Aorta (tissue), 5 donors: ENCODE data around the gene TBC1D22A. TPM values are rescaled to one million over a fixed set of nuclear protein-coding genes. Genes with fewer than 3 reads are reported as not detected.

Experiments used
- ATAC-seq: fragments of 200-7000 bp; cut with Tn5 transposase; one replicate; pipeline ENCODE4 v1.9.1; 2022; ENCODE audit warnings: moderate library complexity; ENCODE audit not compliant: low FRiP score
- DNase-seq, 2 donors: peaks; one replicate each; pipeline ENCODE4 v3.0.0-alpha.2; 2020
- H3K27ac ChIP-seq, 2 donors: one replicate each; pipeline ENCODE4 v1.5.1; 2013; ENCODE audit warnings: low read length in 2 of 2, mild to moderate bottlenecking in 2 of 2, moderate library complexity in 2 of 2, control low read depth in 1 of 2, inconsistent platforms in 1 of 2, low read depth in 1 of 2
- H3K27me3 ChIP-seq, 2 donors: one replicate each; pipeline ENCODE4 v1.6.1; 2013; ENCODE audit warnings: control low read depth in 1 of 2, low read length in 1 of 2, mild to moderate bottlenecking in 1 of 2, moderate library complexity in 1 of 2; ENCODE audit not compliant: insufficient read depth in 2 of 2, control insufficient read depth in 1 of 2
- H3K36me3 ChIP-seq, 2 donors: one replicate each; pipeline ENCODE4 v1.6.1; 2013; ENCODE audit warnings: control low read depth in 1 of 2, low read length in 1 of 2, mild to moderate bottlenecking in 1 of 2; ENCODE audit not compliant: insufficient read depth in 2 of 2, control insufficient read depth in 1 of 2
- H3K4me1 ChIP-seq, 2 donors: one replicate each; pipeline ENCODE4 v1.6.1; 2013; ENCODE audit warnings: low read length in 2 of 2, control low read depth in 1 of 2, mild to moderate bottlenecking in 1 of 2, moderate library complexity in 1 of 2; ENCODE audit not compliant: insufficient read depth in 2 of 2, control insufficient read depth in 1 of 2
- H3K4me3 ChIP-seq, 2 donors: one replicate each; pipeline ENCODE4 v1.5.1; 2013; ENCODE audit warnings: low read length in 2 of 2, control low read depth in 1 of 2, mild to moderate bottlenecking in 1 of 2
- H3K9me3 ChIP-seq: one replicate; pipeline ENCODE4 v1.6.1; 2013; ENCODE audit warnings: mild to moderate bottlenecking, low read length; ENCODE audit not compliant: control insufficient read depth
- WGBS, 2 donors: extraction: QIAGEN DNeasy Blood & Tissue Kit; methylation state at CpG; one replicate each; pipeline ENCODE4 v1.1.7; 2013; 5-methylcytosine and 5-hydroxymethylcytosine counted together
- intact Hi-C, 2 donors: fragments of 100-400 bp; cut with DNase I; formaldehyde crosslinking; loops; one replicate each; pipeline versions ENCODE4 v1.14.2 to v1.15.0; 2022
- polyA plus RNA-seq, 2 donors: library from polyadenylated mRNA; stranded (reverse); fragments of 200-250 nt; gene quantifications; one replicate each; pipeline ENCODE4 v1.2.3, GENCODE V29; 2013
- total RNA-seq, 2 donors: library from RNA; stranded (reverse); fragmentation: NEBNext Ultra II Directional; extraction: Animal tissue kit (Norgen Biotek cat#: 25700); gene quantifications; one replicate each; pipeline ENCODE4 v1.2.1, GENCODE V29; 2021
- donor health status: healthy with polysubstance abuse.
- donor health status: Bipolar disorder and iron deficiency.
- donor health status: DM: no; HTN: no; CAD: no.
- donor health status: DM: no; HTN: no; CAD: no.
- donor health status: DM: yes; HTN: yes; CAD: no.

TBC1D22A gene
- total and polyA plus RNA-seq, 4 donors: 10.8 to 37.1 (median 17.9) TPM

GRCh38 chr22:47071807-47072641, 309.6 kb downstream of the TBC1D22A start:
- no peaks in the 10 kb centered on the region for H3K27me3 ChIP-seq
- H3K4me1 ChIP-seq: no peaks in the 10 kb centered on the region
- no peak overlapping the region for H3K27ac ChIP-seq
- 68 to 81% methylated on average over 13 of the region's 13 CpGs for WGBS, 2 donors
- intact Hi-C loops: no loop called here
- ATAC-seq (no peak), DNase-seq (no peak)
- H3K4me3 ChIP-seq: no peak overlapping the region
- H3K36me3 ChIP-seq: peaks cover 0 to 3% of the 10 kb centered on the region in 2 donors
- H3K9me3 ChIP-seq: peaks cover 12% of the 10 kb centered on the region

GRCh38 chr22:47072642-47072967, 310.2 kb downstream of the TBC1D22A start:
- H3K27me3 ChIP-seq: no peaks in the 10 kb centered on the region
- H3K36me3 ChIP-seq: peaks cover 0 to 3% of the 10 kb centered on the region in 2 donors
- intact Hi-C loops: no loop called here
- ATAC-seq: no peak
- H3K9me3 ChIP-seq: peaks cover 15% of the 10 kb centered on the region
- DNase-seq: no peak
- H3K4me3 ChIP-seq: no peak overlapping the region
- no peaks in the 10 kb centered on the region for H3K4me1 ChIP-seq
- H3K27ac ChIP-seq: no peak overlapping the region
- WGBS, 2 donors: 92 to 95% methylated on average over 7 of the region's 7 CpGs

- no peak for ATAC-seq
- no peaks in the 10 kb centered on the region for H3K27me3 ChIP-seq
- H3K9me3 ChIP-seq: peaks cover 15% of the 10 kb centered on the region
- no peak overlapping the region for H3K4me3 ChIP-seq
- no peak overlapping the region for H3K27ac ChIP-seq
- DNase-seq: no peak
- no peaks in the 10 kb centered on the region for H3K4me1 ChIP-seq
- intact Hi-C loops: no loop called here
- 93 to 95% methylated on average over 7 of the region's 7 CpGs for WGBS, 2 donors
- peaks cover 0 to 3% of the 10 kb centered on the region in 2 donors for H3K36me3 ChIP-seq
These were observed 310.6 kb downstream of the TBC1D22A start for GRCh38 chr22:47073075-47073474.

DNA sequence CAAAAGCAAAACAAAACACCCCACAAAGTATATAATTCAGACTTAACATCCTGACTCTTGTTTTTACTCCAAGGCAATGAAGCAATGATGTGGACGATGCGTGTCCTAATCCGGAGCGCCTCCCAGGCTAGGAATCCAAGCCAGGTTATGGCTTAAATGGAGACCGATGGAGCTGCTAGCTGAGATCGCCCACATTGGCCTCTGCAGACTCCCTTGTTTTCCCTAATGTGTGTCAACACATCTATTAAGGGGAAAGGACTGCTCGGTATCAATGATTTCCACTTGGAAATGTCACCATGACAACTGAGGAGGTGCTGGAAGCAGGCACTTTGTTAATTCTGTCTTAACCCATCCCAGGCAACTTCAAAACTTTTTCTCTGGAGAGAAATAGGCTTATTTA, 311.7 kb downstream of the TBC1D22A start:
- no peak overlapping the region for H3K27ac ChIP-seq
- no peaks in the 10 kb centered on the region for H3K4me1 ChIP-seq
- H3K27me3 ChIP-seq: no peaks in the 10 kb centered on the region
- DNase-seq (no peak), ATAC-seq (no peak)
- 93 to 94% methylated on average over 7 of the region's 7 CpGs for WGBS, 2 donors
- intact Hi-C loops: no loop called here
- peaks cover 0 to 3% of the 10 kb centered on the region in 2 donors for H3K36me3 ChIP-seq
- peaks cover 18% of the 10 kb centered on the region for H3K9me3 ChIP-seq
- H3K4me3 ChIP-seq: no peak overlapping the region

- Histone ChIP-seq H3K27ac (no peak overlapping the region), H3K9me3 (peaks cover 16% of the 10 kb centered on the region), H3K4me3 (no peak overlapping the region), H3K27me3 (no peaks in the 10 kb centered on the region), H3K4me1 (no peaks in the 10 kb centered on the region), H3K36me3 (peaks cover 0 to 3% of the 10 kb centered on the region in 2 donors)
- intact Hi-C loops: no loop called here
- ATAC-seq (no peak), DNase-seq (no peak)
These were observed 313.1 kb downstream of the TBC1D22A start for GRCh38 chr22:47075568-47075967.

GRCh38 chr22:47076758-47077157, 314.3 kb downstream of the TBC1D22A start:
- DNase-seq (no peak), ATAC-seq (no peak)
- peaks cover 0 to 3% of the 10 kb centered on the region in 2 donors for H3K36me3 ChIP-seq
- no peaks in the 10 kb centered on the region for H3K27me3 ChIP-seq
- H3K9me3 ChIP-seq: peaks cover 16% of the 10 kb centered on the region
- H3K4me1 ChIP-seq: no peaks in the 10 kb centered on the region
- no peak overlapping the region for H3K27ac ChIP-seq
- no peak overlapping the region for H3K4me3 ChIP-seq
- intact Hi-C loops: no loop called here
- 96 to 98% methylated on average over 2 of the region's 2 CpGs for WGBS, 2 donors

GRCh38 chr22:47080100-47080499, 317.6 kb downstream of the TBC1D22A start:
- H3K27me3 ChIP-seq: no peaks in the 10 kb centered on the region
- 62 to 97% methylated on average over 3 of the region's 3 CpGs for WGBS, 2 donors
- no peaks in the 10 kb centered on the region for H3K36me3 ChIP-seq
- intact Hi-C loops: no loop called here
- peaks cover 12% of the 10 kb centered on the region for H3K9me3 ChIP-seq
- H3K27ac ChIP-seq: no peak overlapping the region
- no peak for ATAC-seq
- no peak overlapping the region for H3K4me3 ChIP-seq
- no peak for DNase-seq
- H3K4me1 ChIP-seq: no peaks in the 10 kb centered on the region

DNA sequence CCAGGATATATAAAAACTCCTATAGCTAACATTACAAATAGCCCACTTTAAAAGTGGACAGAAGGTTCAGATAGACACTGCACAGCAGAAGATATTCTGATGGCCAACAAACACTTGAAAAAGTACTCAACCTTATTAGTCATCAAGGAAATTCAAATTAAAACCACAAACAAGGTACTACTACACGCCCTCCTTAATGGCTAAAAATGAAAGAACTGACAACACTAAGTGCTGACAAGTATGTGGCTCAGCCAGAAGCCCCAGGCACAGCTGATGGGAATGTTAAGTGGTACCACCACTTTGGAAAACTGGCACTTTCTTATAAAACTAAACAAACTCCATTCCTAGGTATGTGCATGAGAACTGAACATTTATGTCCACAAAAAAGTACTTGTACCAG, 320.1 kb downstream of the TBC1D22A start:
- WGBS, 2 donors: 84 to 99% methylated on average over 1 of the region's 1 CpG
- Histone ChIP-seq H3K27me3 (no peaks in the 10 kb centered on the region), H3K4me3 (no peak overlapping the region), H3K9me3 (peaks cover 3% of the 10 kb centered on the region), H3K4me1 (no peaks in the 10 kb centered on the region), H3K27ac (no peak overlapping the region), H3K36me3 (no peaks in the 10 kb centered on the region)
- intact Hi-C loops: no loop called here
- DNase-seq (no peak), ATAC-seq (no peak)

GRCh38 chr22:47083379-47083986, 321.0 kb downstream of the TBC1D22A start:
- Histone ChIP-seq H3K36me3 (no peaks in the 10 kb centered on the region), H3K4me1 (no peaks in the 10 kb centered on the region), H3K27me3 (no peaks in the 10 kb centered on the region), H3K27ac (no peak overlapping the region), H3K4me3 (no peak overlapping the region), H3K9me3 (peaks cover 3% of the 10 kb centered on the region)
- ATAC-seq: no peak
- no peak for DNase-seq
- intact Hi-C loops: no loop called here
- 90 to 92% methylated on average over 14 of the region's 14 CpGs for WGBS, 2 donors
